B cell (primary cell): ENCODE data around the gene CELF2. TPM values are rescaled to one million over a fixed set of nuclear protein-coding genes. Genes with fewer than 3 reads are reported as not detected.

Experiments used
- ATAC-seq: fragments of 200-7000 bp; cut with Tn5 transposase; one replicate; pipeline ENCODE4 v1.10.0; 2021; ENCODE audit warnings: low read depth, mild to moderate bottlenecking, moderate number of reproducible peaks, moderate library complexity
- CTCF ChIA-PET: fragments of 350-600 bp; sonication (Branson Sonifier 250); formaldehyde crosslinking; loops from one replicate; lab custom pipeline; 2021; ENCODE audit warnings: antibody characterized with exemption, inconsistent platforms; lab: Charles Lee
- POLR2A ChIA-PET: fragments of 350-600 bp; sonication (Branson Sonifier 250); formaldehyde crosslinking; loops from one replicate; lab custom pipeline; 2021; ENCODE audit warnings: antibody characterized with exemption; lab: Charles Lee
- DNase-seq: peaks from one replicate; pipeline ENCODE4 v3.0.0; 2013
- H2AFZ ChIP-seq: 2 replicates; pipeline ENCODE4 v1.6.1; 2012; ENCODE audit warnings: mild to moderate bottlenecking, low read depth, low read length; ENCODE audit not compliant: insufficient read depth, poor library complexity, severe bottlenecking
- H3K27ac ChIP-seq, 2 donors: 1 replicate in 1 of 2; 2 replicates in 1 of 2; pipeline ENCODE4 v1.5.1; 2012 to 2013; ENCODE audit warnings: low read length in 2 of 2, mild to moderate bottlenecking in 2 of 2, moderate library complexity in 1 of 2
- H3K27me3 ChIP-seq, 4 experiments: fragments of 200-600 bp in 1 of 4; sonication (generic) in 1 of 4; replicated peaks in 1 of 4; 1 replicate in 2 of 4; 2 replicates in 2 of 4; pipeline versions ENCODE4 v1.6.1 to v1.7.0; 2013 to 2016; ENCODE audit warnings: low read length in 3 of 4, mild to moderate bottlenecking in 2 of 4, mixed read lengths in 1 of 4, moderate library complexity in 1 of 4; ENCODE audit not compliant: insufficient read depth in 4 of 4, control insufficient read depth in 3 of 4; ENCODE audit errors: control extremely low read depth in 1 of 4
- H3K36me3 ChIP-seq, 2 experiments: replicated peaks in 1 of 2; 1 replicate in 1 of 2; 2 replicates in 1 of 2; pipeline versions ENCODE4 v1.6.1 to v1.7.1; 2013; ENCODE audit warnings: low read length in 1 of 2; ENCODE audit not compliant: insufficient read depth in 2 of 2, control insufficient read depth in 1 of 2; ENCODE audit errors: control extremely low read depth in 1 of 2, extremely low read depth in 1 of 2
- H3K4me1 ChIP-seq, 2 donors: fragments of 200-600 bp in 1 of 2; sonication (generic) in 1 of 2; 1 replicate in 1 of 2; 2 replicates in 1 of 2; pipeline versions ENCODE4 v1.5.1 to v1.6.1; 2013 to 2017; ENCODE audit warnings: low read length in 2 of 2; ENCODE audit not compliant: control insufficient read depth in 2 of 2, insufficient read depth in 2 of 2
- H3K4me2 ChIP-seq: replicated peaks from 2 replicates; pipeline ENCODE3; 2012; ENCODE audit warnings: mild to moderate bottlenecking, low read depth, low read length; ENCODE audit not compliant: poor library complexity, severe bottlenecking
- H3K4me3 ChIP-seq, 5 experiments: fragments of 200-600 bp in 1 of 5; sonication (generic) in 1 of 5; 1 replicate in 3 of 5; 2 replicates in 2 of 5; pipeline versions ENCODE4 v1.5.1 to v1.7.0; 2011 to 2016; ENCODE audit warnings: low read length in 4 of 5, mild to moderate bottlenecking in 4 of 5, low read depth in 2 of 5, control low read depth in 1 of 5, moderate library complexity in 1 of 5; ENCODE audit not compliant: insufficient read depth in 1 of 5; ENCODE audit errors: control extremely low read depth in 1 of 5, extremely low read depth in 1 of 5
- H3K79me2 ChIP-seq: fragments of 200-600 bp; sonication (generic); one replicate; pipeline ENCODE4 v1.6.0; 2016; ENCODE audit warnings: low read length; ENCODE audit not compliant: control insufficient read depth, insufficient read depth
- H3K9ac ChIP-seq: fragments of 200-600 bp; sonication (generic); 2 replicates; pipeline ENCODE4 v1.6.1; 2017; ENCODE audit warnings: mild to moderate bottlenecking, low read length, moderate library complexity
- H3K9me3 ChIP-seq, 3 donors: one replicate each; pipeline versions ENCODE4 v1.6.1 to v1.7.1; 2013; ENCODE audit warnings: low read length in 2 of 3; ENCODE audit not compliant: control insufficient read depth in 2 of 3, insufficient read depth in 1 of 3; ENCODE audit errors: control extremely low read depth in 1 of 3
- H4K20me1 ChIP-seq: 2 replicates; pipeline ENCODE4 v1.6.0; 2012; ENCODE audit warnings: mild to moderate bottlenecking, low read length; ENCODE audit not compliant: insufficient read depth, control insufficient read depth, poor library complexity, severe bottlenecking
- H3K27ac Mint-ChIP-seq: one replicate; pipeline ENCODE4 v1.8.0; 2021; ENCODE audit warnings: mixed read lengths
- H3K27me3 Mint-ChIP-seq: one replicate; pipeline ENCODE4 v1.8.0; 2021; ENCODE audit warnings: mixed read lengths
- H3K4me1 Mint-ChIP-seq: one replicate; pipeline ENCODE4 v1.8.0; 2021; ENCODE audit warnings: mixed read lengths
- H3K4me3 Mint-ChIP-seq: one replicate; pipeline ENCODE4 v1.8.0; 2021; ENCODE audit warnings: mixed read lengths
- H3K9me3 Mint-ChIP-seq: one replicate; pipeline ENCODE4 v1.8.0; 2022; ENCODE audit warnings: mixed read lengths; ENCODE audit not compliant: insufficient read depth
- EZH2 ChIP-seq: IDR thresholded peaks from 2 replicates; pipeline ENCODE4 v1.6.1; 2012; ENCODE audit warnings: borderline replicate concordance, low read depth, mild to moderate bottlenecking, moderate library complexity, low read length; ENCODE audit not compliant: insufficient read depth, poor library complexity, severe bottlenecking
- WGBS: methylation state at CpG from one replicate; pipeline ENCODE4 v1.1.5; 2013; ENCODE audit warnings: missing lambda C conversion rate; ENCODE audit not compliant: insufficient coverage; 5-methylcytosine and 5-hydroxymethylcytosine counted together
- intact Hi-C: fragments of 100-400 bp; cut with micrococcal nuclease; formaldehyde crosslinking; loops from one replicate; pipeline ENCODE4 v1.10.0; 2022
- polyA plus RNA-seq: library from polyadenylated mRNA; depleted of rRNA; stranded (reverse); fragments of >200 nt; gene quantifications from 2 replicates; pipeline ENCODE4 v1.2.3, GENCODE V29; 2012
- total RNA-seq, 2 donors: library from RNA; stranded (reverse); fragments of 120-200 nt in 1 of 2; gene quantifications; 1 replicate in 1 of 2; 2 replicates in 1 of 2; pipeline versions ENCODE4 v1.2.3 to v1.2.4, GENCODE V29; 2013 to 2022
- TF ChIP-seq, protein P1 (sequence below): fragments of 200-600 bp; IDR thresholded peaks from one replicate; pipeline ENCODE4 v1.8.0; 2022; ENCODE audit warnings: antibody characterized with exemption, mild to moderate bottlenecking

CELF2 gene
- total and polyA plus RNA-seq, 2 donors (not counting 1 experiment from before 2014, with no cell fraction given) = 59.5 to 112 TPM

DNA sequence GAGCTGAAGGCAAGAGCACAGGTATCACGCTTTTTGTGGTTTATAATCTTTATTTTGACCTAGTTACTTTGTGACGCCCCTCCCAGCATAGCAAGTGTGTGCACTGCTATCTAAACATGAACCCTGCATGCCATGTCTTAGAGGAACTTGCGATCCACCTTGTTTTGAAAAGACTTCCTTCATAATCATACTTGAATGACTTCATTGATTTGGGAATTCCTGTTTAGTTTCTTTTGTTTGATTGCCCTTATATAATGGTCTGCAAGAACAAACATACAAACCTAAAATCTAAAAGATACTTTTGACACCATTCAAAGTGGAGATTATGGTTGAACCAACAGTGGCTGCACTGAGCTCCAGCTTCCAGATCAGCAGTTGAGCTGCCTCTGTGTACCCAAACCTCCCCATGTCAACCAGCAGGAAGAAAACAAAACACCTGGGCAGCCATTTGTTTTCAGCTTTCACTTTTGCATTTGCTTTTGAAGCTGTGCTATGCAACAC is 132.6 kb downstream of the CELF2 start:
- H3K4me2 ChIP-seq = peak overlapping the region; percentile 48
- no peak overlapping the region for H2AFZ ChIP-seq
- ATAC-seq (no peak), DNase-seq (peak; percentile 29)
- peaks cover 79 to 84% of the 10 kb centered on the region in 2 donors for H3K4me1 ChIP-seq
- H3K27me3 Mint-ChIP-seq = no peaks in the 10 kb centered on the region
- H3K9me3 ChIP-seq = no peaks in the 10 kb centered on the region
- peak overlapping the region; percentile 81 for H3K4me3 Mint-ChIP-seq
- no peaks in the 10 kb centered on the region for H3K36me3 ChIP-seq
- no peaks in the 10 kb centered on the region for H4K20me1 ChIP-seq
- WGBS = no CpG with 5 or more reads among the region's 3 CpGs
- H3K4me1 Mint-ChIP-seq = peaks cover 90% of the 10 kb centered on the region
- H3K27ac Mint-ChIP-seq = peak overlapping the region; percentile 67
- ChIA-PET POLR2A (interaction anchor here (1.2 to 1.4 kb wide), 2 partner anchors 10 to 15 kb away, joined by 4 to 9 read pairs; no protein-coding TSS in a partner anchor), CTCF (interaction anchor here (1.0 to 8.3 kb wide), 7 partner anchors 8 to 120 kb away, joined by 3 to 139 read pairs (median 4); no protein-coding TSS in a partner anchor)
- no peaks in the 10 kb centered on the region for H3K27me3 ChIP-seq
- H3K27ac ChIP-seq = peak overlapping the region in 1 of 2 donors; percentile 7
- H3K9me3 Mint-ChIP-seq = no peaks in the 10 kb centered on the region
- intact Hi-C loops = loop anchor here (1.0 kb wide), 1 partner anchor 10 kb away; no protein-coding TSS in a partner anchor
- H3K79me2 ChIP-seq = peaks cover 56% of the 10 kb centered on the region
- no peak for TF ChIP-seq EZH2
- TF ChIP-seq, protein P1, sequence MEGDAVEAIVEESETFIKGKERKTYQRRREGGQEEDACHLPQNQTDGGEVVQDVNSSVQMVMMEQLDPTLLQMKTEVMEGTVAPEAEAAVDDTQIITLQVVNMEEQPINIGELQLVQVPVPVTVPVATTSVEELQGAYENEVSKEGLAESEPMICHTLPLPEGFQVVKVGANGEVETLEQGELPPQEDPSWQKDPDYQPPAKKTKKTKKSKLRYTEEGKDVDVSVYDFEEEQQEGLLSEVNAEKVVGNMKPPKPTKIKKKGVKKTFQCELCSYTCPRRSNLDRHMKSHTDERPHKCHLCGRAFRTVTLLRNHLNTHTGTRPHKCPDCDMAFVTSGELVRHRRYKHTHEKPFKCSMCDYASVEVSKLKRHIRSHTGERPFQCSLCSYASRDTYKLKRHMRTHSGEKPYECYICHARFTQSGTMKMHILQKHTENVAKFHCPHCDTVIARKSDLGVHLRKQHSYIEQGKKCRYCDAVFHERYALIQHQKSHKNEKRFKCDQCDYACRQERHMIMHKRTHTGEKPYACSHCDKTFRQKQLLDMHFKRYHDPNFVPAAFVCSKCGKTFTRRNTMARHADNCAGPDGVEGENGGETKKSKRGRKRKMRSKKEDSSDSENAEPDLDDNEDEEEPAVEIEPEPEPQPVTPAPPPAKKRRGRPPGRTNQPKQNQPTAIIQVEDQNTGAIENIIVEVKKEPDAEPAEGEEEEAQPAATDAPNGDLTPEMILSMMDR = no peak
- peak overlapping the region; percentile 19 for H3K9ac ChIP-seq
- no peak overlapping the region for H3K4me3 ChIP-seq

DNA sequence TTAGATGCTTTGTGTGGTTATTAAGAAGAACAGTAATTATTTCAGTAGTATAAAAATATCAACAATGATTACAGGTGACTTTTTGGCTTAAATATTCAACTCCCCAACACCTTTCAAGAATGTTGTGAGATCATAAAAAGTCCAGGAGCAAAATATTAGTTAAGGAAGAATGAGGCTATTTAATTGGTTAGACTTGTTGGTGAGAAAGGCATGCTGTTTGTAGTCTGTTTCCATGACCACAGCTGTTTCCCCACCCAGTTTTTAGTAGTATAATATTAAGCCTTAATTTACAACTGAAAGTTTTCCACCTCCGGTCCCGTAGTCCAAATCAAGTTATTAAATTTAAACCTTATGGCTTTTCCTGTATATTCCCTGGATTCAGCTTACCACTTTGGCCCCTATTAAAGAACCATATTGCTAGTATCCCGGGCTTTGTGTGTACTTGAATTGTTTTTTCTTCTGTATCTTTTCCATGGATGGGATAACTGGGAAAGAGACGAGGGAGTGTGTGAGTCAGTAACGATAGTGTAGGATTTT is 133.3 kb downstream of the CELF2 start:
- H3K27me3 ChIP-seq = no peaks in the 10 kb centered on the region
- intact Hi-C loops = loop anchor here (1.0 kb wide), 1 partner anchor 9 kb away; no protein-coding TSS in a partner anchor
- H3K27me3 Mint-ChIP-seq = no peaks in the 10 kb centered on the region
- H3K4me3 Mint-ChIP-seq = peak overlapping the region; percentile 81
- no peaks in the 10 kb centered on the region for H3K9me3 ChIP-seq
- no peak for DNase-seq
- peaks cover 77 to 78% of the 10 kb centered on the region in 2 donors for H3K4me1 ChIP-seq
- POLR2A ChIA-PET = interaction anchor here (1.1 to 1.4 kb wide), 3 partner anchors 10 to 14 kb away, joined by 4 to 9 read pairs (median 4); no protein-coding TSS in a partner anchor
- H3K27ac Mint-ChIP-seq = no peak overlapping the region
- no peak overlapping the region for H3K27ac ChIP-seq
- TF ChIP-seq, protein P1 = no peak
- TF ChIP-seq EZH2 = no peak
- H3K4me2 ChIP-seq = peak overlapping the region; percentile 48
- no peaks in the 10 kb centered on the region for H3K36me3 ChIP-seq
- H3K79me2 ChIP-seq = peaks cover 63% of the 10 kb centered on the region
- ATAC-seq = no peak
- H3K4me1 Mint-ChIP-seq = peaks cover 88% of the 10 kb centered on the region
- H4K20me1 ChIP-seq = no peaks in the 10 kb centered on the region
- CTCF ChIA-PET = interaction anchor here (1.0 to 8.3 kb wide), 5 partner anchors 8 to 119 kb away, joined by 3 to 139 read pairs (median 4); no protein-coding TSS in a partner anchor
- 93% methylated on average over 3 of the region's 5 CpGs for WGBS
- no peaks in the 10 kb centered on the region for H3K9me3 Mint-ChIP-seq
- no peak overlapping the region for H3K9ac ChIP-seq
- H3K4me3 ChIP-seq = no peak overlapping the region
- H2AFZ ChIP-seq = no peak overlapping the region
